HG02678 (cell line): ENCODE results near the gene AFTPH.

ENCODE experiments used
- ATAC-seq: cut with Tn5 transposase; IDR thresholded peaks from one replicate; pipeline ENCODE4 v1.9.1; 2021; ENCODE audit warnings: mild to moderate bottlenecking, moderate library complexity; ENCODE audit not compliant: unreplicated experiment

AFTPH gene

GRCh38 chr2:64582774-64583340 lies 58.7 kb downstream of the AFTPH start:
- ATAC-seq = peak; percentile 90

DNA sequence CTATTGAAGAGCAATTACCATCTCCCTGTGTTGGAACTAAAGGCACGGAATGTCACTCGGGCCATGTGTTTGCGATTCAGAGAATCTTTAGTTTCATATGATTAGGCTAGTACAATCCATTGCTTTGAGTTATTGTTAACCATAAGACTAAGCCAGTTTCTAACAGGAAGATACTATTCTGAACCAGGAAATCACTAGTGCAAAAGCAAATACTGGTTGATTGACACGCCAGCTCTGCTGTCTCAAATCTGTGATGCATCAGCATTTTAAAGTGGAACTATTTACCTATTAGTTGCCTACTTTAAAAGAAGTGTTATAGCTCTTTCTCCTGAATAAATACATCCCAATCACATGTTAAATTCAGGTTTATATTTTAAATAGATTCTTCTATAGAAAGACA lies 61.9 kb downstream of the AFTPH start:
- no peak for ATAC-seq

GRCh38 chr2:64586883-64587481 lies 62.9 kb downstream of the AFTPH start:
- no peak for ATAC-seq

DNA sequence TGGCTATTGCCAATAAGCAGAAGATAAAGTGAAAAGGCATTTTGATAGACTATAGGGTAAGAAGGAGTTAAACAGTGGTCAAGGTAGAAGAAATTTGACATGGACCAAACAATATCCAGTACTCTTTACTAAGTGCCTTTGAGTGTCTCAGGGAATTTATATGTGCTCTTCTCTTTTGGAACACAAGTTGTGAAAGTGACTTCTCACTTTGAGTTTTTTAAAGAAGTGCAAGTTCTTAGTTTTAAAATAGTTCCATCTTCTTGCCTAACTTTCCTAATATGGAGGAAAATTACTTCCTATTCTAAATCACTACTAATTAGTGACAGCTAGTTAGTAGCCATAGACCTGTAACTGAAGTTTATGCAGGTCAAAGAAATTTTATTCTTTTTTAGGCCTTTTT lies 63.4 kb downstream of the AFTPH start:
- no peak for ATAC-seq

GRCh38 chr2:64591188-64591587 lies 67.1 kb downstream of the AFTPH start:
- ATAC-seq = no peak

- ATAC-seq = no peak
These were observed 69.0 kb downstream of the AFTPH start for GRCh38 chr2:64593035-64593655.

DNA sequence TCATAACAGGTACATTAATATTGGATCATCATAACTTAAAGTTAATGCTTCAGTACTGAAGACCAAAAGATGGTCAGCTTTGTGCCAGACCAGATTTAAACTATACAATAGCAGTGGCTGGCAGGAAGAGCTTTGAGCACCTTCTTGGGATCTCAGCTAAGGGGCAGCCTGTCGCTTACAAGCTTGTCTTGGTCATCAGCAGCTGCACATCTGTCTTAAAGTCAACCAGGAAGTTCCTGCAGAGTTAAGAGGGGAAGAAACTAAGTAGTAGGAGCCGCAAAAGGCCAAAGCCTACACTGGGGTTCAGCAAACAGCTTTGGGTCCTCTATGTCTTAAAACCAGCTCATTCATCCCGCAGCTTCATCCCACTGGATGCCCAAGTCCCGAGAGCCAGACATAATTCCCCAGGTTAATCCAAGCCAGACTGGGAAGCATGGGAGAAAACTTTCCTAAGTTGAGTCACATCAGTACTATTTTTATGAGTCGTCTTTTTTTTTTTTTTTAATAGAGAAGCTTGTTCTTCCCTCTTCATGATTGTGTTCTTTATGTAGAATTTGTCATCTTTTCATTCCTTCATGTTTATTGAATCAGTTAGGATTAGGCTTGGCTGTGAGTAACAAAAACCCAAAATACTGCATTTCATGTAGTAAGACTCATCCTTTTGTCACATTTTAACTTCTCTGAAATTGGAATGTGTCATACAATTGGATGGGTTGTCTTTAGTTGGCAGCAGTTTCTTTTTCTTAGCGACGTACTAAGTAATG lies 70.3 kb downstream of the AFTPH start:
- ATAC-seq = no peak

DNA sequence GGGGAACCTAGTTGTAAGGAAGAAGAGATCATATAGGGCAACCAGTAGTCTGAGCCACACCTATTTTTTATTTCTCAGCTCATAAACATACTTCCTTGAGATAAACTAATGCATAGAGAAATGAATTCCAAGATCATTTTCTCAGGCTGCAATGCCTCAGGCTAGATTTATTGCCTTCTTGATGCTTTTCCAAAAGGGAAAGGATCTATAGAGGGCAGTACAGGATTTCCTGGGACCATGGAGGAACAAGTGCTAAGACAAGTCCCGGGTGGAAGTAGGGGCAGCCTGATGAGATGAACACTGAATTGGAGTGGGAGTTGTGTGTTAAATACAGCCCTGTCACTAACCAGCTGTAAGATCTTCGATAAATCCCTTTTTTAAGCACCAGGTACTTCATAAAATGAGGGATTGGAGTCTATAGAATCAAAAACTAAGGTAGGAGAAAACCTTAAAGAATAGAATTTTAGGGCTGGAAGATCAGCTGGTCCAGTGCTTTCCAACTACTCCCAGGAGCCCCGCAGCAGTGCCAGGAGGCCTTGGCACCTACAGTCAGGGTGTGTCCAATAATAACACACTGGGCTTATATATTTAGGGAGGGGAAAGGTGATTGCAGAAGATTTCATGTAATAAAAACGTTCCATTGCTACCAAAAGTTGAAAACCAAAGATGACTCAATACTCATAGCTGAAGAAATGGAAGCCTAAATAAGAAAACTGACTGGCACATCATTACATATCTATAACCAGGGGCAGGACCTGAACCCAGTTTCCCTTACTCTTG lies 71.5 kb downstream of the AFTPH start:
- no peak for ATAC-seq

DNA sequence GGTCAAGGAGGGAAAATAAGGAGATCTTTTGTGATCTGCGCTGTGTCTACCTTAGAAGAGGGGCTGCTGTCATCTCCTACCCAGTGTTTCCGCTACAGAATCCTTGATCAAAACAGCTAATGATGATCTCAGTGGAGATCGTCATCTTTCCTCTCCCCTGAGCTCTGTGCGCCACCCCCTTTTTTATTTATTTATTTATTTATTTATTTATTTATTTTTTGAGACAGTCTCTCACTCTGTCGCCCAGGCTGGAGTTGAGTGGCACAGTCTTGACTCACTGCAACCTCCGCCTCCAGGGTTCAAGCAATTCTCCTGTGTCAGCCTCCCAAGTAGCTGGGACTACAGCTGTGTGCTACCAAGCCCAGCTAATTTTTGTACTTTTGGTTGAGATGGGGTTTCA lies 74.1 kb downstream of the AFTPH start:
- no peak for ATAC-seq

DNA sequence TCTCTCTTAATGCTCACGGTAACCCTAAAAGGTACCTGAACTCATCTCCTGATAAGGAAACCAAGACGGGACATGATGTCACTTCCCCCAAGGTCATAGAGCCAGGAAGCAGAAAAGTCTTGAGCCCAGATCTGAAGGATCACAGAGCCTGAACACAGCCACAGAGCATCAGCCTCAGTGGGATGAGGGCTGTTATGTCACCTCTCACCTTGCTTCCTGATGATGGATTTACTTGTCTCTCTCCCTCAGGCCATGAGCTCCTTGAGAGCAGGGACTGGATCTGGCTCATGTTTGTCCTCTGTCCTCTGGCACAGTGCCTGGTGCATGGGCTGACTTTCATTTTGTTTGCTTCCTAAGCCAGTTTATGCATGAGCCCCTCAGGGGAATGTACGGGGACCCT lies 75.3 kb downstream of the AFTPH start:
- ATAC-seq = no peak

- ATAC-seq = no peak
These were observed 77.1 kb downstream of the AFTPH start for GRCh38 chr2:64601034-64601754.

- ATAC-seq = no peak
These were observed 77.8 kb downstream of the AFTPH start for GRCh38 chr2:64601785-64602391.

DNA sequence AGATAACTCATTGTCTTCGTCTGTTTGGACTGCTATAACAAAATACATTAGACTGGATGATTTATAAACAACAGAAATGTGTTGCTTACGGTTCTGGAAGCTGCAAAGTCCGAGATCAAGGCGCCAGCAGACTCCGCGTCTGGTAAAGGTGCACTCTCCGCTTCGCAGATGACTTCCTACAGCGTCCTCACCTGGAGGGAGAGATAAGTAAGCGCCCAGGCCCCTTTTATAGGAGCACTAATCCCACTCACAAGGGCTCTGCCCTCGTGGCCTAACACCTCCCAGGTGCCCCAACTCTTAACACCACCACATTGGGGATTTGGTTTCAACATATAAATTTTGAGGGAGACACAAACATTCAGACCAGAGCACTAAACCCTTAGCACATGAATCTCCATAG lies 78.3 kb downstream of the AFTPH start:
- ATAC-seq = no peak

DNA sequence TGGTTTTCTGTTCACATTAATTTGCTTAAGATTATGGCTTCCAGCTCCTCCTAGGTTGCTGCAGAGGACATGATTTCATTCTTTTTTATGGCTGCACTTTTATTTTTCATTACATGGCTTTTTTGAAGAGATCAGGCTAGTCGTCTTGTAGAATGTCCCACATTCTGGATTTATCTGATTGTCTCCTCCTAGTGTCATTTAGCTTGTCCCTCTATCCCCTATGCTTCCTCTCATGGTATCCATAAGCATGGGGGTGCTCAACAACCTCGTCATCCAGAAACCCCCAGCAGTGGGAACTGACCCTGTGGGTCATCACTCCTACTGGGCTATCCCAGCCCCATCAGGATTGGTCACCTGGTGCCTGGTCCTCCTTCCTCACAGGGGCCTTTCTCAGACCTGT lies 80.0 kb downstream of the AFTPH start:
- no peak for ATAC-seq

DNA sequence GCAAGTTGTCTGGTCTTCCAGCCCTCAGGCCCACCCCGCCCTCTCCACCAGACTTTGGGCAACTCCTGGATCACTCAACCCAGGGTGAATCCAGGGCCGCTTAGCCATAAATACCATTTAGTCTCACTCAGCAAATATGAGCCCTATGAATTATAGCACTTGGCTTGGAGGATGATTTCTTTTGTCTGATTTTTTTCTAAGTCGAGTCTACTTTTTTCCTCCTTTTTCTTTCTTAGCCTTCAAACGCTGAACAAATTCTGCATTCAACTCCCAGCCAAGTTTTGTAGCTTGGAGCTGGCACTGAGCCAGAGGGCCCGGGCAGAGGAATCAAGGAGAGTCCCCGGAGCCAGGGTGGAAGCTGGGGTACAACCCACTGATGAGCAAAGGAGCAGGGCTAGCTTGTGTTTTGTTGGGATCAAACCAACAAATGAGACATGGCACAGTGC lies 80.9 kb downstream of the AFTPH start:
- no peak for ATAC-seq

DNA sequence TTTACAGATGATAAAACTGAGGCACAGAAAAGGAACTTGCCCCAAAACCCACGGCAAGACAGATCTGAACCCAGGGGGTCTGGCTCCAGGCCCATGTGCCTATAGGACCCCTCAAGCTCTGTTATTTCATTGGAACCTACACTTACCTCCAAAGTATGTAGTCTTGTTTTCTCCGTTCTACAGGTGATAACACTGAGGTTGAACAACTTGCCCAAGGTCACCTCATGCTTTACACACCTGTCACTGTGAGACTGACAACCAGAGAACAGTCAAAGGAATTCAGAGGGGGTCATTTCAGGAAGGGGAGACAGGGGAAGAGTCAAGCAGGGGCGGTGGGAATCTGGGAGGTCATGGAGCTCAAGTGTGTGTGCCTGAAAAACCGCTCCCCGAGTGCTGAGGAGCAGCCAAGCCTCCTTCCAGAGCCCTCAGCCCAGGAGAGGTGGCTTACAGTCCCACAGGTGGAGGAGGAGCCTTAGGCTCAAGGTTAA lies 81.9 kb downstream of the AFTPH start:
- ATAC-seq = no peak

GRCh38 chr2:64606479-64607363 lies 82.6 kb downstream of the AFTPH start:
- ATAC-seq = peak; percentile 85

- no peak for ATAC-seq
These were observed 83.5 kb downstream of the AFTPH start for GRCh38 chr2:64607381-64608304.
